GM19397 (cell line): ENCODE results near the gene AGTR2.
"Not testable (repeated sequence)": the region's sequence is repeated elsewhere in the genome, so short reads cannot be mapped to it uniquely, and the experiment has no call there.

ENCODE experiments used
- ATAC-seq: cut with Tn5 transposase; IDR thresholded peaks from one replicate; pipeline ENCODE4 v1.9.1; 2021; ENCODE audit warnings: mild to moderate bottlenecking, moderate library complexity; ENCODE audit not compliant: unreplicated experiment

AGTR2 gene, protein sequence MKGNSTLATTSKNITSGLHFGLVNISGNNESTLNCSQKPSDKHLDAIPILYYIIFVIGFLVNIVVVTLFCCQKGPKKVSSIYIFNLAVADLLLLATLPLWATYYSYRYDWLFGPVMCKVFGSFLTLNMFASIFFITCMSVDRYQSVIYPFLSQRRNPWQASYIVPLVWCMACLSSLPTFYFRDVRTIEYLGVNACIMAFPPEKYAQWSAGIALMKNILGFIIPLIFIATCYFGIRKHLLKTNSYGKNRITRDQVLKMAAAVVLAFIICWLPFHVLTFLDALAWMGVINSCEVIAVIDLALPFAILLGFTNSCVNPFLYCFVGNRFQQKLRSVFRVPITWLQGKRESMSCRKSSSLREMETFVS

DNA sequence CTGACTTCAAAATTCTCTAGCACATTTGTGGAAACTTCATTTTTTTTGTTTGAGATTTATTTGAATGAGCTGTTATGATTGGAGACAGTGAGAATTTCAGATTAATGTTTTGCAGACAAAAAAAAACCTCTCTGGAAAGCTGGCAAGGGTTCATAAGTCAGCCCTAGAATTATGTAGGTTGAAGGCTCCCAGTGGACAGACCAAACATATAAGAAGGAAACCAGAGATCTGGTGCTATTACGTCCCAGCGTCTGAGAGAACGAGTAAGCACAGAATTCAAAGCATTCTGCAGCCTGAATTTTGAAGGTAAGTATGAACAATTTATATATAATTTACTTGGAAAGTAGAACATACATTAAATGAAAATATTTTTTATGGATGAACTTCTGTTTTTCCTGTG is at the start of gene AGTR2:
AGTR2 (plus strand) TSS at position 234 of the 400 bp plus-strand sequence. CDS start 1,537 bp downstream, outside the sequence.
- ATAC-seq, result no peak

DNA sequence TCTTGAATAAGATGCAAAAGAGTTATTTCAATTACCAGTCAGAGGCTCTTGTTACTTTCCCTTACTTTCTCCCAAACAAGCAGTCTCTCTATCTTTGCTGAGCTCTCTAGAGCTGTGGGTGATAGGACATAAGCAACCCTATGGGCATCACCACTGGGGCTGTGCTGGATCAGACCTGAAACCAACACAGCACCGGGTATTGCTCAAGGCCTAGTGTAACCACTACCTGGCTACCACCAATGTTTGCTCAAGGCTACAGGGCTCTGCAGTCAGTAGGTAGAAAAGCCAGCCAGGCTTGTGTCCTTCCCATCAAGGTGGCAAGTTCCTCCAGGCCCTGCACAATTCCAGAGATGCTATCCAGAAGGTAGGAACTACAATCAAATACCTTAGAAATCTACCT is 35.3 kb upstream of the AGTR2 start:
- ATAC-seq, result no peak

DNA sequence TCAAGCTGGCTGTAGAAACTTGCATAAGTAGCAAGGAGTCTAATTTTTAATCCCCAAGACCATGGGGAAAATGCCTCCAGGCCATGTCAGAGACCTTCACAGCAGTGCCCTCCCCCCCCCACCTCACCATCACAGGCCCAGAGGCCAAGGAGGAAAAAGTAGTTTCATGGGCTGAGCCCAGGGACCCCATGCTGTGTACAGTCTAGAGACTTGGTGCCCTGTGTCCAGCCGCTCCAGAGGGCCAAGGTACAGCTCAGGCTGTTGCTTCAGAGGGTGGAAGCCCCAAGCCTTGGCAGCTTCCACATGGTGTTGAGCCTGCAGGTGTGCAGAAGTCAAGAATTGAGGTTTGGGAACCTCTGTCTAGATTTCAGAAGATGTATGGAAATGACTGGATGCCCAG is 29.3 kb upstream of the AGTR2 start:
- not testable (repeated sequence) for ATAC-seq

DNA sequence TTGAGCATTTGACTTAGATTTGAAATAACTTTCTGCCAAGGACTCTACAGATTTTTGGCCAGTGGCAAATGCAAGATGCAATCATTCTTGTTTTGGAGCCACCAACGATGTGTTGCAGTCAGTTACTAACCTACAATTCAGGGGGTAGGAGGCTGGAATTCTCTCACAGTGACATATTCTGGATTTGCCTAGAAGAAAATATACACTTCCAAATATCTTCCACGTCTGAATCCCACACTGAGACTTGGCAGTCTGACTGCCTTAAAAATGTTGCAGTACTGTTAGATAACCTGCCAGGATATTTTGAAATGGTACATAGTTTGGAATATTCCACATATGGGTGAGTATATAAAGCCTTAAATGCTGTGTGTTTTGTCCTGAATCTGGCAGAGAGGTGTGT is 27.6 kb upstream of the AGTR2 start:
- no peak for ATAC-seq

DNA sequence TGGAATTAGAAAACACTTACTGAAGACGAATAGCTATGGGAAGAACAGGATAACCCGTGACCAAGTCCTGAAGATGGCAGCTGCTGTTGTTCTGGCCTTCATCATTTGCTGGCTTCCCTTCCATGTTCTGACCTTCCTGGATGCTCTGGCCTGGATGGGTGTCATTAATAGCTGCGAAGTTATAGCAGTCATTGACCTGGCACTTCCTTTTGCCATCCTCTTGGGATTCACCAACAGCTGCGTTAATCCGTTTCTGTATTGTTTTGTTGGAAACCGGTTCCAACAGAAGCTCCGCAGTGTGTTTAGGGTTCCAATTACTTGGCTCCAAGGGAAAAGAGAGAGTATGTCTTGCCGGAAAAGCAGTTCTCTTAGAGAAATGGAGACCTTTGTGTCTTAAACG is 2.4 kb downstream of the AGTR2 start:
- ATAC-seq, result no peak

DNA sequence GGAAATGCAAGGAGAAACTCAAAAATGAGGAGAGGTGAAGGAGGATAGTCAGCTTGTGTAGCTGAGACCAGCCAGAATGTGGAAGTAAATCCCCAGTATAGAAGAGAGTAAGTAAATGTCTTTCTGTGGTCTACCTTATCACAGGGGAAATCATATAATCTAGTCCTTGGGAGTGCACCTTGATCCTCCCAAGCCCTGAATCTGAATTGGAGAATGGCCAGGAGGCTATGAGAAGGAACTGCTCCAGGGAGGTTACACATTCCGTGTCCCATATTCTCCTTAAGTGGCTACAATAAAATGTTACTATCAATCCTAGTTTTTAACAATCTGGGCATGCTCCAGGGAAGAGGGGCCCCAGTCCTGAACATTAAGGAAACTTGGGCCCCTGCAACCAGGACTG is 10.8 kb downstream of the AGTR2 start:
- no peak for ATAC-seq

DNA sequence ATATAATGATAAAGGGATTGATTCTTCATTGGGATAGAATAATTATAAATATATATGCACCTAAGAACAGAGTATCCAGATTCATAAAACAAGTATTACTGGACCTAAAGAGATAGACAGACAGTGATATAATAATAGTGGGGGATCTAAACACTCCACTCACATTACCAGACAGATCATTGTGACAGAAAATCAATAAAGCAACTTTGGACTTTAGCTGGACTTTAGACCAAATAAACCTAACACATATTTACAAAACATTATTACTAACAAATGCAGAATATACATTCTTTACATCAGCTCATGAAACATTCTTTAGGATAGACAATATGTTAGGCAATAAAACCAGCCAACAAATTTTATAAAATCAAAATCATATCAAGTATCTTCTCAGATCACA is 14.6 kb downstream of the AGTR2 start:
- no peak for ATAC-seq

DNA sequence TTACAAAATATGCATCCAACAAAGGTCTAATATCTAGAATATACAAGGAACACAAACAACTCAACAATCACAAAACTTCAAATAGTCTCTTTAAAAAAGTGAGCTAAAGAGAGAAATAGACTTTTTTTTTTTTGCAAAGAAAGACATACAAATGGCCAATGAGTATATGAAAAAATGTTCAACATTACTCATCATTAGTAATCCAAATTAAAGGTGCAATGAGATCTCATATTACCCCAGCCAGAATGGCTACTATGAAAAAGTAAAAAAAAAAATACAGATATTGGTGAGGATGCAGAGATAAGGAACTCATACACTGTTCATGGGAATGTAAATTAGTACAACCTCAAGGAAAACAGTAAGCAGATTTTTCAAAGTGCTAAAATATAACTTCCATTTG is 24.1 kb downstream of the AGTR2 start:
- ATAC-seq, result no peak

DNA sequence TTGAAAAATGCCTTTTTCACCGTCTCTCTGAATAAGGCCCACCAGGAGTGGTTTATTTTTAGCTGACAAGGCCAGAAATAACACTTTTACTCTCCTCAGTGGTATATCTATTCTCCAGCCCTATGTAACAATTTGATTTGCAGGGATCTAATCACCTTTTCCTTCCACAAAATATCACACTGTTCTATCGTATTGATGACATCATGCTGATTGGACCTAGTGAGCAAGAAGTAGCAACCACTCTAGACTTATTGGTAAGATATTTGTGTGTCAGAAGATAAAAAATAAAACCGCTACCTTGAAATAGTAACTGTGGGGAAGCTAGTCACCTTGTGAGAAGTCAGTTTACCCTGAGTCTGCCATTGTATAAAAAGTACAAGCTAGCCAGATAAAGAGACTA is 27.7 kb downstream of the AGTR2 start:
- no peak for ATAC-seq

DNA sequence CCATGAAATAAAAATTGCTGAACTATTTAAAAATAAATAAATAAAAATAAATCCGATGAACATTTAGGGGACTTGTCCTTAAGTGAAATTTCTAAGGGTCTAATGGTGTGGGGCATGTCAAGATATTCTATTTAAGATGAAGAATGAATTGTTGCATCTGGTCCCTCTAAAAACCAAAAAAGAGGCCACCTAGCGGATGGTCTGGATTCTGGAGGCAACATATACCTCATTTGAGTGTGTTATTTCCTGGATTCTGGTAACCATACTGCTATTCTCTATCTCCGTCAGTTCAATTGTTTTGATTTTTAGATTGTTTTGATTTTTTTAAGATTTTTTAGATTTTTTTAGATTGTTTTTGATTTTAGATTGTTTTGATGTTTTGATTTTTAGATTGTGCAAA is 28.3 kb downstream of the AGTR2 start:
- no peak for ATAC-seq

DNA sequence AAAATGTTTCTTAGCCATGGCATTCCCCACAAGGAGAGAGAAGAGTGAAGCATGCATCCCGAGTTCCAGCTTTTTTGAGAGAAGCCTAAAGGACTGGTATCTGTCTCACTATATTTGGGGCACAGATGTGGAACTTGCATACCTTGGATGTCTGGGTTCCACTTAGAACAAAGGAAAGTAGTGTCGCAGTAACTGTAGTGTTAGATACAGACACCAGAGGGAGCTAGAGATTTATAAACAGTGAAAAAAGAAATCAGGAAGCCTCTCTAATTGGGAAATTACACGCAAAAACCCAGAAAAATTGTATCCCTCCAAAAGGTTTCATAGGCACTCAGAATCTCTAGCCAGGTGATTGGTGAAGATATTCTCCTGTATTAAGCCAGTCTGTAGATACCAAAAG is 34.4 kb downstream of the AGTR2 start:
- ATAC-seq, result no peak

DNA sequence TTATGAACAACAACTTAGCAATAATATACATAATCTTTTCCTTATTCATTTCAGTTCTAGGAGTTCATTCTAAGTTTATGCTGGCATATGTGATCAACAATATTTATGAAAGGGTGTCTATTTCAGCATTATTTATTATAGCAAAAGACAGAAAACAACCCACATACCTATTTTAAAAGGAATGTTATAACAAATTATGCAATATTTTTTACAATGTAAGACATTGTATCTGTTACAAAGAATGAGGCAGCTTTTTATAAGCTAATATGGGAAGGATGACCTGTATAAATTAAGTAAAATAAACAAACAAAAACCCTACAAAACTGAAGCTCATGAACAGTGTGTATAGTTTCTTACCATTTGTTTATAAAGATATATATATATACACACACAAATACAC is 42.7 kb downstream of the AGTR2 start:
- ATAC-seq, result no peak

DNA sequence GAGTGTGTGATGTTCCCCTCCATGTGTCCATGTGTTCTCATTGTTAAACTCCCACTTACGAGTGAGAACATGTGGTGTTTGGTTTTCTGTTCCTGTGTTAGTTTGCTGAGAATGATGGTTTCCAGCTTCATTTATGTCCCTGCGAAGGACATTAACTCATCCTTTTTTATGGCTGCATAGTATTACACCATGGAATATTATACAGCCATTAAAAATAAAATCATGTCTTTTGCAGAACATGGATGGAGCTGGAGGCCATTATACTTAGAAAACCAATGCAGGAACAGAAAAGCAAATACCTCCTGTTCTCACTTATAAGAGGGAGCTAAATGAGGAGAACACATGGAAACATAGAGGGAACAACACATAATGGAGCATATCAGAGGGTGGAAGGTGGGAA is 46.5 kb downstream of the AGTR2 start:
- not testable (repeated sequence) for ATAC-seq
